GM21423 (cell line): Measurements from ENCODE around the gene PNKD.
A peak's percentile ranks its signal among the peaks of the same experiment; 100 is the strongest.
"Not testable (repeated sequence)": the region's sequence is repeated elsewhere in the genome, so short reads cannot be mapped to it uniquely, and the experiment has no call there.

Experiments
- ATAC-seq: cut with Tn5 transposase; IDR thresholded peaks from one replicate; pipeline ENCODE4 v1.9.1; 2021; ENCODE audit warnings: mild to moderate bottlenecking, moderate library complexity; ENCODE audit not compliant: unreplicated experiment

Gene PNKD

GRCh38 chr2:218291318-218292047 is 21.2 kb downstream of the PNKD start:
- ATAC-seq, result no peak

- ATAC-seq, result peak; percentile 63
These were observed 22.0 kb downstream of the PNKD start, which contains the start of gene TMBIM1 for GRCh38 chr2:218292048-218293014. Gene TMBIM1, minus strand, starts transcription at chr2:218292503. Its CDS starts 10,362 bp downstream, at chr2:218282141.

- no peak for ATAC-seq
These were observed 23.6 kb downstream of the PNKD start for GRCh38 chr2:218293715-218294429.

- no peak for ATAC-seq
These were observed 24.2 kb downstream of the PNKD start for GRCh38 chr2:218294430-218295022.

GRCh38 chr2:218295029-218295428 is 24.7 kb downstream of the PNKD start:
- ATAC-seq, result no peak

GRCh38 chr2:218296200-218296599 is 25.9 kb downstream of the PNKD start:
- ATAC-seq, result no peak

- ATAC-seq, result no peak
These were observed 26.5 kb downstream of the PNKD start for GRCh38 chr2:218296847-218297246.

GRCh38 chr2:218298314-218298875 is 28.1 kb downstream of the PNKD start:
- ATAC-seq, result no peak

- no peak for ATAC-seq
These were observed 29.8 kb downstream of the PNKD start for GRCh38 chr2:218300141-218300540.

- ATAC-seq, result peak; percentile 82
These were observed 31.0 kb downstream of the PNKD start for GRCh38 chr2:218301176-218301819.

GRCh38 chr2:218305383-218305782 is 35.1 kb downstream of the PNKD start:
- ATAC-seq, result no peak

GRCh38 chr2:218306184-218306920 is 36.0 kb downstream of the PNKD start:
- ATAC-seq, result no peak

GRCh38 chr2:218307415-218308090 is 37.2 kb downstream of the PNKD start:
- no peak for ATAC-seq

- no peak for ATAC-seq
These were observed 40.7 kb downstream of the PNKD start for GRCh38 chr2:218310853-218311540.

- not testable (repeated sequence) for ATAC-seq
These were observed 41.4 kb downstream of the PNKD start for GRCh38 chr2:218311541-218312266.

GRCh38 chr2:218312267-218312756 is 42.0 kb downstream of the PNKD start:
- ATAC-seq, result no peak

GRCh38 chr2:218313356-218313755 is 43.0 kb downstream of the PNKD start:
- no peak for ATAC-seq
